HG03521 (cell line): ENCODE data around the gene SLC22A9.

Experiments used
- ATAC-seq: cut with Tn5 transposase; IDR thresholded peaks from one replicate; pipeline ENCODE4 v1.9.1; 2021; ENCODE audit warnings: mild to moderate bottlenecking, moderate library complexity; ENCODE audit not compliant: unreplicated experiment

The SLC22A9 gene

DNA sequence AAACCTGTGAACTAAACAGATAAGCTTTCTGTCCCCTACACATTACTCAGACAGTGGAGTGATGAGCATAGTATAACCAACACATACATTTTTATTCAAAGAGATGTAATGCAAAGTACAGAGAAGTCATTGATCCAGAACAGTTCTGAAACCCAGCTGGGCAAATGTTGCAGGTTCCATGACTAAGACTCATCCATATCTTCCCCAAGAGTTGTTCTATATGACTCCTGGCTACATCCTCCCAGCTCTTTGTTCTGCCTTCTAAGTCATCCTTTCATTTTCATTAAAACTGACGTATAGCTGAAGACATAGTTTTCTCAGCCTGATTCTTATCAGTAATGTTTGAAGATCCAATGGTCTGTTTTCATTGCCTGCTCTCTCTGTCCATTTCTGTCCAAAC lies 74.1 kb downstream of the SLC22A9 start:
- no peak for ATAC-seq

DNA sequence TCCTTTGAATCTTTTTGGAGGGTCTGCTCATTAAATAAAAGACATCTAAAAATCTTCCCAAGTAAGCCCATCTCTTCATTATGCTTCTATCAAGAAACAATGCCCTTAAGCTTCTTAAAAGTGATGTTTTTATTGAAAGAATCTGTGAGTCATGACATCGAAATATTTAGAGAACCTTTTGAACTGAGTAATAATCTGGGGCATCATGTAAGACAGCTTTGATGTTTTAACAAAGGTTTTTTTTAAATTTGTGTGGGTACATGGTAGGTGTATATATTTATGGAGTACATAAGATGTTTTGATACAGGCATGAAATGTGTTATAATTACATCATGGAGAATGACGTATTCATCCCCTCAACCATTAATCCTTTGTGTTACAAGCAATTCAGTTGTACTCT lies 74.6 kb downstream of the SLC22A9 start:
- ATAC-seq, result no peak

DNA sequence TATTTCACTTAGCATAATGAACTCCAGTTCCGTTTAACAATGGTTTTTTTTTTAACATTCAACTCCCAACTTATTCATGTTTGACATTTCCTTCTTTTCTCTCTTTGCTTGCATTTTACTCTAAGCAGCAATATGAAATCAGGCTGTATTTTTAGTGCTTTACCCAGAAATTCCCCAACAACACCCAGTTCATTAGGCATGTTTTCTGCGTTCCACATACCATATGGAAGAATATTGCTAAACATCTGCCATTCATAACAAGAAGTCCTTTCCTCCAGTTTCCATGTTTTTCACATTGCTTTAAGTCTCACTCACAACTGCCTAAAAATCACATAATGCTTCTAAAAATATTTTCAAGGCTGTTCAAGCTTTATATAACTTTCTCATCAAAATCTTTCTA lies 75.5 kb downstream of the SLC22A9 start:
- ATAC-seq, result no peak

DNA sequence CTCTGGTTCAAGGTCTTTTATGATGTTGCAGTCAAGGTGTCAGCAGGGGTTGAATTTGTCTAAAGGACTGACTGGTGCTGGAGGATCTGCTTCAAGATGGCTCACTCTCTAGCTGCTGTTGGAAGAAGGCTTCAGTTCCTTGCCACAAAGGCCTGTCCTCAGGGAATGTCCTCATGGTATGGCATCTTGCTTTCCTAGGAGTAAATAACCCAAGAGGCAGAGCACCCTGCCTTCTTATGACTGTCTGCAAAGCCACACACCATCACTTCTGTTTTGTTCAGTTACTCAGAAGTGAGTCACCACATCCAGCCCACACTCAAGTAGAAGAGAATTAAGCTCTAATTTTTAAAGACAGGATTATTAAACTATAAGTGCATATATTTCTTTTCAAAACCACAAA lies 76.1 kb downstream of the SLC22A9 start:
- ATAC-seq, result no peak

DNA sequence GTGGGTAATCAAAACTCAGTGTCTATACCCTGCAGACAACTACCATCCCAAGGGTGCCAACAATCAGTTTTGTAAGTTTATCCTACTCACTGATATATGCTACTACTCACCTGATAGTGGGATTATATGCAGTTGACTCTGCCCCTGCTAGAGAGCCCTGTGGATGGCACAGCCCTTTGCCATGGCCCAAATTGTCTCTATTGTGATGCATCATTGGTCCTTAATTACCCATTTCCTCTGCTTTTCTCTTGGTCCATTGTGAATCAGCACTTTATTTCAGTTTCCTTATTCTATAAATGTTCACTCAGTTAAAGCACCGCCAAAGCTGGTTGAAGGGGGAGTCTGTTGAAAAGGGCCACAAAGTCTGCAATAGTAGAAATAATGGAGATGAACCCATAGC lies 79.1 kb downstream of the SLC22A9 start:
- no peak for ATAC-seq

DNA sequence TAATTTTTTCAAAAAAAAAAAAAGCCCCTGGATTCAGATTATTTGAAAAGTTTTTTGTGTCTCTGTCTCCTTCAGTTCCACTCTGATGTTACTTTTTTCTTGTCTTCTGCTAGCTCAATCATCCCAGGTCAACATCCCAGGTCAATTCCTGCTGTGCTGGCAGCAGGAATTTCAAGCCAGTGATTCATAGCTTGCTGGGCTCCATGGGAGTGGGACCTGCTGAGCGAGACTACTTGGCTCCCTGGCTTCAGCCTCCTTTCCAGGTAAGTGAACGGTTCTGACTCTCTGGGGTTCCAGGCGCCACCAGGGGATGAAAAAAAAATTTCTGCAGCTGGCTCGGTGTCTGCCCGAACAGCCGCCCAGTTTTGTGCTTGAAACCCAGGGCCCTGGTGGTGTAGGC lies 90.0 kb downstream of the SLC22A9 start:
- ATAC-seq, result no peak
